PC-3 (cell line): ENCODE measurements around the gene MS4A12. TPM values are rescaled to one million over a fixed set of nuclear protein-coding genes. Genes with fewer than 3 reads are reported as not detected.
"Not testable (repeated sequence)": the region's sequence is repeated elsewhere in the genome, so short reads cannot be mapped to it uniquely, and the experiment has no call there.

ENCODE experiments used
- ATAC-seq: fragments of 200-7000 bp; cut with Tn5 transposase; 2 replicates; pipeline ENCODE4 v1.9.1; 2020; ENCODE audit warnings: mild to moderate bottlenecking, moderate library complexity
- BruUV-seq: library from RNA; stranded (reverse); fragments of 400-500 nt; replicated peaks from 2 replicates; lab custom pipeline; 2021; lab: Mats Ljungman, UMichigan
- CTCF ChIA-PET: fragments of 300-600 bp; sonication (Branson Sonifier 250); formaldehyde crosslinking; loops from one replicate; lab custom pipeline; 2022; ENCODE audit warnings: antibody characterized with exemption; lab: Charles Lee
- POLR2A ChIA-PET: fragments of 300-600 bp; sonication (Branson Sonifier 250); formaldehyde crosslinking; loops from one replicate; lab custom pipeline; 2022; ENCODE audit warnings: antibody characterized with exemption; ENCODE audit not compliant: unreplicated experiment; lab: Charles Lee
- DNase-seq: peaks from one replicate; pipeline ENCODE4 v3.0.0-alpha.2; 2015
- H2AFZ ChIP-seq: fragments of 300-600 bp; sonication (generic); 2 replicates; pipeline ENCODE4 v1.6.0; 2016; ENCODE audit warnings: antibody characterized with exemption, low read length
- H3F3A ChIP-seq: fragments of 300-600 bp; sonication (generic); one replicate; pipeline ENCODE4 v1.6.0; 2017; ENCODE audit warnings: antibody characterized with exemption, low read length, control low read depth, mild to moderate bottlenecking; ENCODE audit not compliant: unreplicated experiment
- H3K27ac ChIP-seq: fragments of 300-600 bp; sonication (generic); 2 replicates; pipeline ENCODE4 v1.5.1; 2016; ENCODE audit warnings: mild to moderate bottlenecking, low read length
- H3K27me3 ChIP-seq: fragments of 300-600 bp; sonication (generic); 2 replicates; pipeline ENCODE4 v1.6.1; 2016; ENCODE audit warnings: low read length, mixed read lengths
- H3K36me3 ChIP-seq: fragments of 300-600 bp; sonication (generic); 2 replicates; pipeline ENCODE4 v1.6.1; 2016; ENCODE audit warnings: low read depth, mixed run types, low read length, mixed read lengths
- H3K4me1 ChIP-seq: fragments of 300-600 bp; sonication (generic); 2 replicates; pipeline ENCODE4 v1.5.1; 2016; ENCODE audit warnings: low read length; ENCODE audit not compliant: insufficient read depth
- H3K4me2 ChIP-seq: fragments of 300-600 bp; sonication (generic); 2 replicates; pipeline ENCODE4 v1.6.0; 2016; ENCODE audit warnings: low read length
- H3K4me3 ChIP-seq: fragments of 300-600 bp; sonication (generic); 2 replicates; pipeline ENCODE4 v1.5.1; 2016; ENCODE audit warnings: mild to moderate bottlenecking, low read length, mixed read lengths
- H3K79me2 ChIP-seq: fragments of 300-600 bp; sonication (generic); 2 replicates; pipeline ENCODE4 v1.6.1; 2017; ENCODE audit warnings: low read length, mixed read lengths
- H3K9ac ChIP-seq: fragments of 300-600 bp; sonication (generic); 2 replicates; pipeline ENCODE4 v1.6.0; 2016; ENCODE audit warnings: mild to moderate bottlenecking, low read length
- H3K9me2 ChIP-seq: fragments of 300-600 bp; sonication (generic); replicated peaks from 2 replicates; pipeline ENCODE4 v1.6.1; 2016; ENCODE audit warnings: mixed run types, low read length, mixed read lengths
- H3K9me3 ChIP-seq: fragments of 300-600 bp; sonication (generic); 2 replicates; pipeline ENCODE4 v1.6.1; 2016; ENCODE audit warnings: low read length, mixed read lengths
- H4K20me1 ChIP-seq: fragments of 300-600 bp; sonication (generic); 2 replicates; pipeline ENCODE4 v1.6.1; 2016; ENCODE audit warnings: low read length, mixed read lengths
- CTCF ChIP-seq: fragments of 300-600 bp; sonication (generic); conservative IDR thresholded peaks from 2 replicates; pipeline ENCODE4 v1.5.1; 2017; ENCODE audit warnings: antibody characterized with exemption, low read depth, mild to moderate bottlenecking, low read length
- EZH2 ChIP-seq: fragments of 300-600 bp; sonication (generic); IDR thresholded peaks from one replicate; pipeline ENCODE4 v1.6.1; 2017; ENCODE audit warnings: antibody characterized with exemption, mild to moderate bottlenecking, low read length; ENCODE audit not compliant: unreplicated experiment
- EZH2phosphoT487 ChIP-seq: fragments of 300-600 bp; sonication (generic); IDR thresholded peaks from 2 replicates; pipeline ENCODE4 v1.6.1; 2018; ENCODE audit warnings: mild to moderate bottlenecking, antibody characterized with exemption, low read length, borderline replicate concordance
- intact Hi-C: fragments of 100-400 bp; cut with micrococcal nuclease; formaldehyde crosslinking; loops from 2 replicates; pipeline ENCODE4 v1.9.0; 2023
- total RNA-seq: library from RNA; depleted of rRNA; stranded (reverse); fragments of >200 nt; gene quantifications from 2 replicates; pipeline ENCODE4 v1.2.3, GENCODE V29; 2014; rRNA removed

Gene MS4A12
- total RNA-seq, 1 experiment from 2014 or later: not detected

- H3K4me3 ChIP-seq, H3K9ac ChIP-seq, H4K20me1 ChIP-seq, POLR2A ChIA-PET, H3K4me2 ChIP-seq, H3K9me2 ChIP-seq, DNase-seq, BruUV-seq, intact Hi-C loops, H3K79me2 ChIP-seq, H2AFZ ChIP-seq, H3K27ac ChIP-seq, CTCF ChIA-PET, H3K4me1 ChIP-seq, H3K36me3 ChIP-seq, ATAC-seq, H3K9me3 ChIP-seq, H3F3A ChIP-seq: not testable (repeated sequence)
- H3K27me3 ChIP-seq: peaks cover 10% of the 10 kb centered on the region; the same call in 1 of the 2 replicates
Observed at GRCh38 chr11:60538627-60539026, 46.0 kb downstream of the MS4A12 start.

DNA sequence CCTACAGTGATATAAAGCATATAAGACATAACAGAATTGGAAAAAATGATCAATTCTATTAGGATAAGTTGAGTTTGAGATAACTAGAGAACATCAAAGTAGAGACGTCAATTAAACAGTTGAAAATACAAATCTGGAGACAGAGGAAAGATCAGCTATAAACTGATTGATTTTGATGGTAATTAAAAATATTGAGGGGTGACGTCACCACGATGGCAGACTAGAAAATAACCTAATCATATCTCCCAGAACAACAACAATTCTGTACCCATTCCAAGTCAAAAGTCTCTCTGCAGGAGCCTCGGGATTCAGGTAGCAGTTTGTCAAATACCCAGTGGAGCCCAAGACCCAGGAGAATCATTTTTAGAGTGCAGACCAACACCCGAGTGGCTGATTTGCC is 51.5 kb downstream of the MS4A12 start:
- Histone ChIP-seq H3K27ac (no peak overlapping the region), H2AFZ (no peak overlapping the region), H3K9ac (no peak overlapping the region), H3K27me3 (peaks cover 19% of the 10 kb centered on the region), H3K4me2 (no peak overlapping the region), H3F3A (no peaks in the 10 kb centered on the region), H3K4me3 (no peak overlapping the region), H3K4me1 (no peaks in the 10 kb centered on the region), H4K20me1 (no peaks in the 10 kb centered on the region), H3K79me2 (no peaks in the 10 kb centered on the region), H3K9me3 (no peaks in the 10 kb centered on the region; the same call in 1 of the 2 replicates), H3K36me3 (no peaks in the 10 kb centered on the region), H3K9me2 (0 out of 2 replicates have a peak, but pooled peaks cover 3% of the 10 kb centered on the region)
- intact Hi-C loops: no loop called here
- ATAC-seq: no peak
- no peak for TF ChIP-seq CTCF
- TF ChIP-seq EZH2phosphoT487: no peak
- TF ChIP-seq EZH2: no peak
- ChIA-PET POLR2A (no interaction called here), CTCF (no interaction called here)
- no TSS peak for BruUV-seq
- no peak for DNase-seq

Other genes with a start within 250 kb of the MS4A12 start
- gene MS4A4E, start 249.6 kb upstream of the MS4A12 start, total RNA-seq: not detected in 2 replicates
- not detected in 2 replicates for gene MS4A4A, start 212.1 kb upstream of the MS4A12 start, total RNA-seq
- not detected in 2 replicates for gene MS4A6E, start 165.5 kb upstream of the MS4A12 start, total RNA-seq
- 2.1 and 3.6 TPM in 2 replicates for gene MS4A7, start 114.2 kb upstream of the MS4A12 start, total RNA-seq
- 0.07 and 0.29 TPM in 2 replicates for gene MS4A14, start 96.3 kb upstream of the MS4A12 start, total RNA-seq
- gene MS4A5, start 63.2 kb upstream of the MS4A12 start, total RNA-seq: not detected in 2 replicates
- gene MS4A1, start 36.9 kb upstream of the MS4A12 start, total RNA-seq: not detected in 2 replicates
- not detected in 2 replicates for gene MS4A13, start 22.6 kb downstream of the MS4A12 start, total RNA-seq
- not detected in 2 replicates for gene MS4A8, start 206.8 kb downstream of the MS4A12 start, total RNA-seq
- gene MS4A18, start 231.9 kb downstream of the MS4A12 start, total RNA-seq: not detected in 2 replicates